ENCODE measurements around the gene CACNA1G.

DNA sequence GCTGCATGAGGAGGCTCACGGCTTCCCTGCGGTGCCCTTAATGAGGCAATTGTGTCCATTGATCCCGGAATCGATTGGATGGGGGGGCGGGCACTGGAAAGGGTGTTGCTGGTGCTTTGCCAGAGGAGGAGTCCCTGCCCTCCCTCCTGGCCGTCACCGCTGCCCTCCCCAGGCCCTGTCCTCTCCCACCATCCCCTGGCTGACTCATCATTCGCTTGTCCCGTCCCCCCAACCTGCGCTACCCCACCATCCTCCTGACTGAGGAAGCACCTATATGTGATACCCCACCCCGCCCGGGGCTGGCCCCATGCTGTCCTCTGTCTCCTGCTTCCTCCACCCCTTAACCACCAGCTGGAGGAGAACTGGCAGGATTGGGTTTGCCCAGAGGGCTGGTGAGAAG lies 20.8 kb downstream of the CACNA1G start:
- TF ChIP-seq CTCF (optimal IDR thresholded peaks at IDR 0.05 in 1 of 3, IDR thresholded peaks at IDR 0.05 in 1 of 3, conservative IDR thresholded peaks at IDR 0.05 in 1 of 3; ENCODE audit: extremely low read depth in 1 of 3, insufficient read depth in 2 of 3, low read length in 3 of 3) (no peak), EZH2 (IDR thresholded peaks at IDR 0.05; ENCODE audit: low read length) (no peak)
